ENCODE data around the gene ENTR1.

The ENTR1 gene

GRCh38 chr9:136445799-136446198 is 35.4 kb upstream of the ENTR1 start (continued):
- TF ChIP-seq ZNF416 (tag by site-specific recombination; IDR thresholded peaks at IDR 0.05) (no peak), ZNF404 (tag by site-specific recombination; IDR thresholded peaks at IDR 0.05) (no peak)

- CTCF ChIA-PET = interaction anchor here (1.0 to 1.7 kb wide), 4 partner anchors 9 to 80 kb away, joined by 3 to 5 read pairs (median 3); partner anchors contain the start of gene DNLZ
- TF ChIP-seq ZNF202 (tag by site-specific recombination; IDR thresholded peaks at IDR 0.05; ENCODE audit: borderline replicate concordance) (no peak), REST (tag by site-specific recombination; IDR thresholded peaks at IDR 0.05) (no peak), ZNF692 (tag by site-specific recombination; IDR thresholded peaks at IDR 0.05) (no peak), SCRT1 (tag by site-specific recombination; IDR thresholded peaks at IDR 0.05; ENCODE audit: borderline replicate concordance) (no peak), ZNF580 (tag by site-specific recombination; IDR thresholded peaks at IDR 0.05) (no peak), ZNF514 (tag by site-specific recombination; IDR thresholded peaks at IDR 0.05) (no peak), HIC1 (tag by site-specific recombination; IDR thresholded peaks at IDR 0.05) (no peak), FEZF1 (tag by site-specific recombination; IDR thresholded peaks at IDR 0.05) (no peak), ZNF423 (tag by site-specific recombination; IDR thresholded peaks at IDR 0.05) (no peak), ZNF280D (tag by site-specific recombination; IDR thresholded peaks at IDR 0.05) (no peak), HOXA7 (CRISPR knock-in tag; IDR thresholded peaks at IDR 0.05; ENCODE audit: borderline replicate concordance) (no peak), ZNF76 (tag by site-specific recombination; IDR thresholded peaks at IDR 0.05; ENCODE audit: borderline replicate concordance, low read depth) (no peak)
- H3K4me3 ChIP-seq (ENCODE audit: low read depth, low read length) = no peak overlapping the region
- no peaks in the 10 kb centered on the region for H3K9me3 ChIP-seq (ENCODE audit: control insufficient read depth, insufficient read depth, low read depth, low read length)
- H3K36me3 ChIP-seq (ENCODE audit: control insufficient read depth in 2 of 2, insufficient read depth in 1 of 2, low read length in 2 of 2) = peaks cover 11 to 86% of the 10 kb centered on the region in 2 experiments; a peak in 2 of 3 replicates
- 0 out of 2 replicates have a peak, but pooled peaks cover 2% of the 10 kb centered on the region for H3K4me1 ChIP-seq (ENCODE audit: control insufficient read depth, insufficient read depth, low read length)
- POLR2A ChIA-PET = no interaction called here
- H3K27ac ChIP-seq (ENCODE audit: extremely low read depth, low read depth, low read length) = no peak overlapping the region
Observed at GRCh38 chr9:136444102-136444501, 33.7 kb upstream of the ENTR1 start.

Measured in HEK293 (cell line).